Prostate gland (tissue), 2 donors: Measurements from ENCODE around the gene TNFRSF9. TPM values are rescaled to one million over a fixed set of nuclear protein-coding genes. Genes with fewer than 3 reads are reported as not detected.

Experiments used
- DNase-seq: peaks from one replicate; pipeline ENCODE4 v3.0.0-alpha.2; 2019; ENCODE audit warnings: low spot score
- H3K27ac ChIP-seq, 2 donors: fragments of 200-600 bp; sonication (generic); 2 replicates each; pipeline ENCODE4 v1.5.1; 2017 to 2019
- H3K27me3 ChIP-seq: fragments of 200-600 bp; sonication (generic); replicated peaks from 2 replicates; pipeline ENCODE4 v1.5.1; 2019; ENCODE audit not compliant: insufficient read depth
- H3K36me3 ChIP-seq, 2 donors: fragments of 200-600 bp; sonication (generic); 1 replicate in 1 of 2; 2 replicates in 1 of 2; pipeline versions ENCODE4 v1.5.1 to v1.8.1; 2017 to 2019
- H3K4me1 ChIP-seq: fragments of 200-600 bp; sonication (generic); replicated peaks from 2 replicates; pipeline ENCODE4 v1.5.1; 2019
- H3K4me3 ChIP-seq, 2 donors: fragments of 200-600 bp; sonication (generic); 2 replicates each; pipeline ENCODE4 v1.5.1; 2017 to 2019
- H3K9me3 ChIP-seq: fragments of 200-600 bp; sonication (generic); 2 replicates; pipeline ENCODE4 v1.5.1; 2017
- POLR2A ChIP-seq: fragments of 450-650 bp; IDR thresholded peaks from one replicate; pipeline ENCODE4 v1.6.1; 2016; ENCODE audit warnings: antibody characterized with exemption, mild to moderate bottlenecking
- POLR2AphosphoS5 ChIP-seq: sonication (generic); formaldehyde crosslinking; IDR thresholded peaks from one replicate; pipeline ENCODE4 v1.6.1; 2017; ENCODE audit warnings: antibody characterized with exemption
- whole genome bisulfite sequencing: methylation state at CpG from one replicate; pipeline ENCODE4 v1.1.5; 2018; 5-methylcytosine and 5-hydroxymethylcytosine counted together
- intact Hi-C: fragments of 100-400 bp; cut with DNase I; formaldehyde crosslinking; loops from one replicate; pipeline ENCODE4 v1.14.2; 2022
- total RNA-seq, 2 donors: library from RNA; depleted of rRNA; stranded (reverse); fragments of >200 nt; gene quantifications; one replicate each; pipeline ENCODE4 v1.1.0, GENCODE V29; 2016
- TF ChIP-seq, protein P1 (sequence below), 4 experiments: fragments of 200-600 bp in 2 of 4; fragments of 450-650 bp in 2 of 4; sonication (generic) in 2 of 4; IDR thresholded peaks; 1 replicate in 3 of 4; 2 replicates in 1 of 4; pipeline ENCODE4 v1.5.1; 2016 to 2019; ENCODE audit warnings: antibody characterized with exemption in 4 of 4, mild to moderate bottlenecking in 2 of 4, moderate library complexity in 2 of 4

TNFRSF9 gene
- total RNA-seq, 2 donors from 2014 or later: not detected

DNA sequence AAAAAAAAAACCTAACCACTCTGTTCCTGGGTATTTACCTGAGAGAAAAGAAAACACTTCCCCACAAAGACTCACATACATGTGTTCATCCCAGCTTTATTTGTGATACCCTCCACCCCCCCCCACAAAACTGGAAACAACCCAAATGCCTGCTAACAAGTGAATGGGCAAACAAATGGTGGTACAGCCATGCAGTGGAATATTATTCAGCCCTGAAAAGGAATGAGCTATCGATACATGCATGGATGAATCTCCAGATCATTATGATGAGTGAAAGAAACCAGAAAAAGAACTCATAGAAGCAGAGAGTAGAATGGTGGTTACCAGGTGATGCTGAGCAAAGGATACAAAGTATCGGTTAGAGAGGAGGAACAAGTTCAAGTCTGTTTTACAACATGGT lies 49.8 kb downstream of the TNFRSF9 start:
- intact Hi-C loops: no loop called here
- no peak for DNase-seq
- TF ChIP-seq, protein P1, sequence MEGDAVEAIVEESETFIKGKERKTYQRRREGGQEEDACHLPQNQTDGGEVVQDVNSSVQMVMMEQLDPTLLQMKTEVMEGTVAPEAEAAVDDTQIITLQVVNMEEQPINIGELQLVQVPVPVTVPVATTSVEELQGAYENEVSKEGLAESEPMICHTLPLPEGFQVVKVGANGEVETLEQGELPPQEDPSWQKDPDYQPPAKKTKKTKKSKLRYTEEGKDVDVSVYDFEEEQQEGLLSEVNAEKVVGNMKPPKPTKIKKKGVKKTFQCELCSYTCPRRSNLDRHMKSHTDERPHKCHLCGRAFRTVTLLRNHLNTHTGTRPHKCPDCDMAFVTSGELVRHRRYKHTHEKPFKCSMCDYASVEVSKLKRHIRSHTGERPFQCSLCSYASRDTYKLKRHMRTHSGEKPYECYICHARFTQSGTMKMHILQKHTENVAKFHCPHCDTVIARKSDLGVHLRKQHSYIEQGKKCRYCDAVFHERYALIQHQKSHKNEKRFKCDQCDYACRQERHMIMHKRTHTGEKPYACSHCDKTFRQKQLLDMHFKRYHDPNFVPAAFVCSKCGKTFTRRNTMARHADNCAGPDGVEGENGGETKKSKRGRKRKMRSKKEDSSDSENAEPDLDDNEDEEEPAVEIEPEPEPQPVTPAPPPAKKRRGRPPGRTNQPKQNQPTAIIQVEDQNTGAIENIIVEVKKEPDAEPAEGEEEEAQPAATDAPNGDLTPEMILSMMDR (IDR thresholded peaks at IDR 0.05): no peak
- Histone ChIP-seq H3K36me3 (no peaks in the 10 kb centered on the region), H3K27ac (no peak overlapping the region), H3K4me1 (no peaks in the 10 kb centered on the region), H3K4me3 (no peak overlapping the region), H3K27me3 (no peaks in the 10 kb centered on the region), H3K9me3 (no peaks in the 10 kb centered on the region)
- 96% methylated on average over 2 of the region's 2 CpGs for WGBS

DNA sequence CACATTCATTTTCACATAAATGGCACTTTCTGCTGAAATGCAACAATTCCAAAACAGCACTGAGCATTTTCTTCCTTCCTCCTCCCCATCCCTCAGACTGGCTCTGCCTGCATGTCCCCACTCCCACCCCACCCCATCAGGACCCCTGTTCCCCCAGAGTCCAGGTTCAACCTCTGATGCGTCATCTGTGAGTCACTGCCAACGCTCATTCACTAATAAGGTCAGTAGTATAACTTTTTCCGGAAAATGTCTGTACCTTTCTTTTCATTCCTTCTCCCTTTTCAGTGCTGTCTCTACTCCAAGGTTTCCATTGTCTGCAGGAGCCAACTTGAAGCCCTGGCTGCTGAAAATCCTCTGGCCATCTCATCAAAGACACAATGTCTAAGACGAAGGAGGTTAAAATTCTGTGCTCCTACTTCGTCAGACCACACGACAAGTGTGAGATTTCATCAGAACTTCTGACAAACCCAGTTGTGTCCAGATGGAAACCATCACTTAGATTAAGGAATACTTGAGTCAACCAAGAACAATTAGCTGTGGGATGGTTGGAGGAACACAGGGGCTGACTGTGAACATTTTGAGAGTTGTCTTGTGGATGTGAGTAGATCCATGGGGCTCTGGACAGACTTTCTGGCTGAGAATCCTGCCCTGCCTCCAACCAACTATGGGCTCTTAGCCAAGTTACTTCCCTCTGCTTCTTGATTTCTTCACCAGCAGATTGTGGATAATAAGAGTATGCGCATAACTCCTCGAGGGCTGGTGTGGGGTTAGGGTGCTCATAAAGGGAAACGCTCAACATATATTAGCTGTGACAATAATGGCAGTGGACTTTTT lies 52.2 kb downstream of the TNFRSF9 start:
- Histone ChIP-seq H3K36me3 (no peaks in the 10 kb centered on the region), H3K4me3 (no peak overlapping the region), H3K27ac (no peak overlapping the region), H3K4me1 (no peaks in the 10 kb centered on the region), H3K27me3 (no peaks in the 10 kb centered on the region), H3K9me3 (no peaks in the 10 kb centered on the region)
- intact Hi-C loops: no loop called here
- 72% methylated on average over 9 of the region's 9 CpGs for WGBS
- no peak for TF ChIP-seq POLR2A
- TF ChIP-seq, protein P1 (IDR thresholded peaks at IDR 0.05): no peak
- no peak for TF ChIP-seq POLR2AphosphoS5
- no peak for DNase-seq

DNA sequence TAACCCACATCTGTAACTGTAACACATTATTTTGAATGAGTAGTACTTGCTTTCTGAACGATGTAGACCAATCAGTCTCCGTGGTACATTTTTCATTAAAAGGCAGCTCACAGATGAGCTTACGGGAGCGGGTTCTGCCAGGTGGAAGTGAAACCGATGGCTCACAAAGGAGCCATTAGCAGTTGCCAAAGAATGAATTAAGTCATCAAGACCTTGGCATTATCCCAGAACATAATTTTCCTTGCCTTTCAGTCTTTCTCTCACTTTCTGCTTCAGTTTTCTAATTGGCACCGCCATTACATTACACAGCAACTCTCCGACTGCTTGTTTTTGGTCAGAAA lies 54.3 kb downstream of the TNFRSF9 start:
- 36% methylated on average over 7 of the region's 7 CpGs for WGBS
- no peak for DNase-seq
- TF ChIP-seq POLR2A: no peak
- TF ChIP-seq, protein P1 (IDR thresholded peaks at IDR 0.05): no peak
- no peak for TF ChIP-seq POLR2AphosphoS5

DNA sequence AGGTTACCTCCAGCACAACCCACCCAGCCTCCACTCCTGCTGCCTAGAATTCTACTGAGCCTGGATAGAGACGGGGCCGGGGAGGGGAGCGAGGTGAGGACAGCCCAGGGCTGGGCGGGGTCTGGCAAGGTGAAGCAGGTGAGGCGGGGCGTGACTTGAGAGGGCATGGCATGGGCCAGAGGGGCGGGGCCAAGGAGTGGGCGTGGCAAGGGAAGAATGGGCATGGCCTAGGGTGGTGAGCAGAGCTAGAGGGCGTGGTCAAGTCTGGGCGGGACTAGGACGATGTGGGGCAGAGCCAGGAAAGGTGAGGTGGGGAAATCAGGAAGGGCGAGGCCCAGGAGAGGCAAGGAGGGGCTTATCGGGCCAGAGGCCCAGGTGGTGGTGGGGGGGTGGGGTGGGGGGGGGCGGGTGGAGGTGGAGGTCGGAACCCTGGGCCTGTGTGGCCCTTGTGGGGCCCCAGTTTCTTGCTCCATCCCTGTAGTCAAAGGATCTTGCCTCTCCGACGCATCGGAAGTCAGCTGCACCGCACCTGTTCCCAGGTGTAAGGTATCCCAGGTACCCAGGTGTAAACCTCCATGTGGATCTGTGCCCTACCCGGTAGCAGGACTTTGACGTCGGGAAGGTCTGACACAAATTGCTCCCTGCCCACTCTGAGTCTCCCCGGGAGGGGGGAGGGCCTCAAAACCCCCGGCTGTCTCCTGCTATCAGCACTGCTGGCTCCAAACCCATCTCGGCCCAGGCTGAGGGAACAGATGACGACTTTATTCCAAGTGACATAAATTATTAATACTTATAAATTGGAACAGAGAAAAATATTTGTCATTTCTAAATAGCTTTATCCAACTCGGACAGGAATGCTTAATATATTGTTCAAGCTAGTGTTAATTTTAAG lies 54.9 kb downstream of the TNFRSF9 start:
- no peaks in the 10 kb centered on the region for H3K36me3 ChIP-seq
- WGBS: 37% methylated on average over 25 of the region's 27 CpGs
- H3K9me3 ChIP-seq: no peaks in the 10 kb centered on the region
- no peak overlapping the region for H3K27ac ChIP-seq
- no peaks in the 10 kb centered on the region for H3K4me1 ChIP-seq
- TF ChIP-seq POLR2AphosphoS5 (no peak), POLR2A (no peak)
- no peak overlapping the region for H3K4me3 ChIP-seq
- intact Hi-C loops: no loop called here
- no peak for DNase-seq
- no peaks in the 10 kb centered on the region for H3K27me3 ChIP-seq

More for the DNA sequence above, 54.3 kb downstream of the TNFRSF9 start:
- Histone ChIP-seq H3K36me3 (no peaks in the 10 kb centered on the region), H3K27ac (no peak overlapping the region), H3K4me3 (no peak overlapping the region), H3K9me3 (no peaks in the 10 kb centered on the region), H3K27me3 (no peaks in the 10 kb centered on the region), H3K4me1 (no peaks in the 10 kb centered on the region)
- intact Hi-C loops: no loop called here

DNA sequence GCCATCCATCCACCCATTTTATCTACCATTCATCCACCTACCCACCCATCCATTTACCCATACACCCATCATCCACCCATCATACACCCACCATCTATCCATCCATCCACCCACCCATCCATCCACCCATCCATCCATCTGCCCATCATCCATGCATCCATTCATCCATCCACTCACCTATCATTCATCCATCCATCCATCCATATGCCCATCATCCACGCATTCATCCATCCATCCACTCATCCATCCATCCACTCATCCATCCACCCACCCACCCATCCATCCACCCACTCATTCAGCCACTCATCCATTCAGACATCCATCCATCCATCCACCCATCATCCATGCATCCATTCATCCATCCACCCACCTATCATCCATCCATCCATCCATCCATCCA lies 55.9 kb downstream of the TNFRSF9 start:
- no peaks in the 10 kb centered on the region for H3K4me1 ChIP-seq
- TF ChIP-seq POLR2AphosphoS5 (no peak), POLR2A (no peak)
- TF ChIP-seq, protein P1 (IDR thresholded peaks at IDR 0.05): no peak
- no peak for DNase-seq
- intact Hi-C loops: no loop called here
- H3K27me3 ChIP-seq: no peaks in the 10 kb centered on the region
- no peak overlapping the region for H3K27ac ChIP-seq
- 45% methylated on average over 1 of the region's 1 CpG for WGBS
- no peaks in the 10 kb centered on the region for H3K9me3 ChIP-seq
- H3K4me3 ChIP-seq: no peak overlapping the region
- no peaks in the 10 kb centered on the region for H3K36me3 ChIP-seq
